Breast epithelium (tissue), 4 donors: ENCODE measurements around the gene MYH7. TPM values are rescaled to one million over a fixed set of nuclear protein-coding genes. Genes with fewer than 3 reads are reported as not detected.

Experiments used
- DNase-seq, 2 donors: peaks; one replicate each; pipeline ENCODE4 v3.0.0-alpha.2; 2019; ENCODE audit warnings: low spot score in 2 of 2
- H3K27ac ChIP-seq, 2 donors: fragments of 200-600 bp; sonication (generic) in 1 of 2; one replicate each; pipeline ENCODE4 v1.5.1; 2016 to 2019; ENCODE audit warnings: mild to moderate bottlenecking in 1 of 2
- H3K27me3 ChIP-seq, 2 donors: fragments of 200-600 bp; sonication (generic) in 1 of 2; one replicate each; pipeline versions ENCODE4 v1.5.1 to v1.6.0; 2017 to 2019; ENCODE audit warnings: control low read depth in 1 of 2, mild to moderate bottlenecking in 1 of 2
- H3K36me3 ChIP-seq: fragments of 200-600 bp; one replicate; pipeline ENCODE4 v1.5.1; 2019
- H3K4me1 ChIP-seq, 2 donors: fragments of 200-600 bp; sonication (generic); one replicate each; pipeline ENCODE4 v1.5.1; 2016 to 2019; ENCODE audit warnings: control low read depth in 1 of 2
- H3K4me3 ChIP-seq, 3 donors: fragments of 200-600 bp; sonication (generic); 1 replicate in 2 of 3; 2 replicates in 1 of 3; pipeline ENCODE4 v1.5.1; 2016 to 2019; ENCODE audit warnings: mild to moderate bottlenecking in 3 of 3, moderate library complexity in 2 of 3
- H3K9me3 ChIP-seq, 2 donors: fragments of 200-600 bp; sonication (generic) in 1 of 2; one replicate each; pipeline ENCODE4 v1.5.1; 2016 to 2019; ENCODE audit warnings: control low read depth in 1 of 2
- CTCF ChIP-seq, 3 donors: fragments of 450-650 bp; IDR thresholded peaks; one replicate each; pipeline ENCODE4 v1.5.1; 2016 to 2017; ENCODE audit warnings: antibody characterized with exemption in 3 of 3, mild to moderate bottlenecking in 3 of 3, moderate library complexity in 3 of 3
- POLR2A ChIP-seq: fragments of 450-650 bp; IDR thresholded peaks from one replicate; pipeline ENCODE4 v1.6.1; 2016; ENCODE audit warnings: antibody characterized with exemption, mild to moderate bottlenecking, moderate library complexity
- POLR2AphosphoS5 ChIP-seq, 3 donors: sonication (generic); formaldehyde crosslinking; IDR thresholded peaks; one replicate each; pipeline ENCODE4 v1.6.1; 2017; ENCODE audit warnings: antibody characterized with exemption in 3 of 3
- intact Hi-C: fragments of 100-400 bp; cut with DNase I; formaldehyde crosslinking; loops from one replicate; pipeline ENCODE4 v1.15.1; 2023; ENCODE audit warnings: low total_unique reads
- total RNA-seq, 3 donors: library from RNA; depleted of rRNA; stranded (reverse); fragments of >200 nt; gene quantifications; one replicate each; pipeline ENCODE4 v1.1.0, GENCODE V29; 2016

The MYH7 gene
- total RNA-seq, 3 donors from 2014 or later: not detected

GRCh38 chr14:23405096-23405495 lies 30.4 kb downstream of the MYH7 start:
- no peak for TF ChIP-seq POLR2A
- no peak for TF ChIP-seq CTCF (IDR thresholded peaks at IDR 0.05)
- TF ChIP-seq POLR2AphosphoS5 (IDR thresholded peaks at IDR 0.05): no peak
- Histone ChIP-seq H3K9me3 (no peaks in the 10 kb centered on the region), H3K27ac (no peak overlapping the region), H3K27me3 (peaks cover 0 to 42% of the 10 kb centered on the region in 2 donors), H3K4me1 (no peaks in the 10 kb centered on the region), H3K4me3 (no peak overlapping the region), H3K36me3 (no peaks in the 10 kb centered on the region)
- intact Hi-C loops: no loop called here
- DNase-seq: no peak

- no peak for TF ChIP-seq CTCF (IDR thresholded peaks at IDR 0.05)
- TF ChIP-seq POLR2A: no peak
- no peak for TF ChIP-seq POLR2AphosphoS5 (IDR thresholded peaks at IDR 0.05)
- Histone ChIP-seq H3K27ac (no peak overlapping the region), H3K9me3 (no peaks in the 10 kb centered on the region), H3K4me1 (no peaks in the 10 kb centered on the region), H3K27me3 (peaks cover 0 to 42% of the 10 kb centered on the region in 2 donors), H3K4me3 (no peak overlapping the region), H3K36me3 (no peaks in the 10 kb centered on the region)
- no peak for DNase-seq
- intact Hi-C loops: no loop called here
These were observed 31.0 kb downstream of the MYH7 start for GRCh38 chr14:23404331-23404900.

- intact Hi-C loops: no loop called here
- no peak for DNase-seq
- no peak for TF ChIP-seq POLR2A
- TF ChIP-seq CTCF (IDR thresholded peaks at IDR 0.05): no peak
- no peak for TF ChIP-seq POLR2AphosphoS5 (IDR thresholded peaks at IDR 0.05)
- H3K36me3 ChIP-seq: no peaks in the 10 kb centered on the region
- no peak overlapping the region for H3K4me3 ChIP-seq
- H3K27me3 ChIP-seq: peaks cover 0 to 42% of the 10 kb centered on the region in 2 donors
- no peak overlapping the region for H3K27ac ChIP-seq
- no peaks in the 10 kb centered on the region for H3K4me1 ChIP-seq
- no peaks in the 10 kb centered on the region for H3K9me3 ChIP-seq
These were observed 31.6 kb downstream of the MYH7 start for GRCh38 chr14:23403908-23404307.

GRCh38 chr14:23403139-23403438 lies 32.4 kb downstream of the MYH7 start:
- intact Hi-C loops: no loop called here
- TF ChIP-seq POLR2AphosphoS5 (IDR thresholded peaks at IDR 0.05) (no peak), CTCF (IDR thresholded peaks at IDR 0.05) (no peak), POLR2A (no peak)
- Histone ChIP-seq H3K27me3 (peaks cover 0 to 42% of the 10 kb centered on the region in 2 donors), H3K9me3 (no peaks in the 10 kb centered on the region), H3K27ac (no peak overlapping the region), H3K4me3 (no peak overlapping the region), H3K4me1 (no peaks in the 10 kb centered on the region), H3K36me3 (no peaks in the 10 kb centered on the region)
- no peak for DNase-seq

GRCh38 chr14:23402296-23403138 lies 32.9 kb downstream of the MYH7 start:
- no peaks in the 10 kb centered on the region for H3K36me3 ChIP-seq
- no peaks in the 10 kb centered on the region for H3K9me3 ChIP-seq
- intact Hi-C loops: no loop called here
- no peaks in the 10 kb centered on the region for H3K4me1 ChIP-seq
- H3K4me3 ChIP-seq: no peak overlapping the region
- no peak overlapping the region for H3K27ac ChIP-seq
- no peak for TF ChIP-seq CTCF (IDR thresholded peaks at IDR 0.05)
- no peak for TF ChIP-seq POLR2AphosphoS5 (IDR thresholded peaks at IDR 0.05)
- no peak for TF ChIP-seq POLR2A
- H3K27me3 ChIP-seq: peaks cover 0 to 42% of the 10 kb centered on the region in 2 donors
- no peak for DNase-seq
